CD4-positive, CD25-positive, alpha-beta regulatory T cell (primary cell): Measurements from ENCODE around the gene ORM2. TPM values are rescaled to one million over a fixed set of nuclear protein-coding genes. Genes with fewer than 3 reads are reported as not detected.
A peak's percentile ranks its signal among the peaks of the same experiment; 100 is the strongest.

Experiments
- ATAC-seq, 2 donors: fragments of 150-1000 bp; cut with Tn5 transposase; one replicate each; pipeline ENCODE4 v1.10.0; 2021; ENCODE audit warnings: low read depth in 2 of 2, moderate number of reproducible peaks in 2 of 2, moderate library complexity in 1 of 2
- DNase-seq, 3 donors: peaks; one replicate each; pipeline versions ENCODE4 v3.0.0 to v3.0.0-alpha.2; 2012 to 2022; ENCODE audit warnings: mixed read lengths in 1 of 3
- H3K27ac ChIP-seq: one replicate; pipeline ENCODE4 v1.7.0; 2013; ENCODE audit warnings: mild to moderate bottlenecking, low read length; ENCODE audit not compliant: insufficient read depth, poor library complexity, severe bottlenecking
- H3K27me3 ChIP-seq: one replicate; pipeline ENCODE4 v1.7.0; 2013; ENCODE audit warnings: low read length; ENCODE audit not compliant: control insufficient read depth, insufficient read depth
- H3K36me3 ChIP-seq: one replicate; pipeline ENCODE4 v1.7.0; 2013; ENCODE audit warnings: mild to moderate bottlenecking, low read length, moderate library complexity; ENCODE audit not compliant: control insufficient read depth, insufficient read depth
- H3K4me1 ChIP-seq: 2 replicates; pipeline ENCODE4 v1.7.0; 2013; ENCODE audit warnings: mild to moderate bottlenecking, low read length; ENCODE audit not compliant: insufficient read depth, control insufficient read depth, poor library complexity, severe bottlenecking
- H3K4me3 ChIP-seq: one replicate; pipeline ENCODE4 v1.7.0; 2013; ENCODE audit warnings: low read depth, mild to moderate bottlenecking, low read length, moderate library complexity
- H3K9me3 ChIP-seq, 2 experiments: 1 replicate in 1 of 2; 2 replicates in 1 of 2; pipeline ENCODE4 v1.7.0; 2013; ENCODE audit warnings: low read length in 2 of 2, mild to moderate bottlenecking in 1 of 2, moderate library complexity in 1 of 2; ENCODE audit not compliant: control insufficient read depth in 2 of 2
- H3K27ac Mint-ChIP-seq, 3 donors: one replicate each; pipeline ENCODE4 v1.8.0; 2020 to 2022; ENCODE audit warnings: mild to moderate bottlenecking in 3 of 3, mixed read lengths in 3 of 3, moderate library complexity in 2 of 3
- H3K27me3 Mint-ChIP-seq: one replicate; pipeline ENCODE4 v1.8.0; 2022; ENCODE audit warnings: mild to moderate bottlenecking, mixed read lengths
- H3K36me3 Mint-ChIP-seq: one replicate; pipeline ENCODE4 v1.8.0; 2020; ENCODE audit warnings: mixed read lengths
- H3K4me1 Mint-ChIP-seq, 4 donors: one replicate each; pipeline ENCODE4 v1.8.0; 2020 to 2022; ENCODE audit warnings: mixed read lengths in 4 of 4, mild to moderate bottlenecking in 1 of 4
- H3K4me3 Mint-ChIP-seq, 4 donors: one replicate each; pipeline ENCODE4 v1.8.0; 2020 to 2022; ENCODE audit warnings: mild to moderate bottlenecking in 4 of 4, mixed read lengths in 4 of 4, moderate library complexity in 3 of 4
- H3K9me3 Mint-ChIP-seq, 7 donors: one replicate each; pipeline ENCODE4 v1.8.0; 2020 to 2022; ENCODE audit warnings: mixed read lengths in 7 of 7, mild to moderate bottlenecking in 3 of 7, moderate library complexity in 2 of 7
- polyA plus RNA-seq, 4 donors: library from polyadenylated mRNA; unstranded; fragments of 300-500 nt; fragmentation: Illumina TruSeq; gene quantifications; one replicate each; pipeline ENCODE4 v1.2.3, GENCODE V29; 2021
- total RNA-seq: library from RNA; stranded (reverse); gene quantifications from one replicate; pipeline ENCODE4 v1.2.3, GENCODE V29; 2022

The ORM2 gene
- total and polyA plus RNA-seq, 5 donors from 2014 or later: not detected

- Mint-ChIP-seq H3K9me3 (peaks cover 0 to 5% (median 3%) of the 10 kb centered on the region in 7 donors), H3K27me3 (peaks cover 11% of the 10 kb centered on the region), H3K27ac (no peak overlapping the region), H3K4me3 (no peak overlapping the region), H3K4me1 (peaks cover 0 to 4% (median 0%) of the 10 kb centered on the region in 4 donors), H3K36me3 (no peaks in the 10 kb centered on the region)
- Histone ChIP-seq H3K27me3 (no peaks in the 10 kb centered on the region), H3K4me3 (no peak overlapping the region), H3K4me1 (no peaks in the 10 kb centered on the region), H3K27ac (no peak overlapping the region), H3K9me3 (peaks cover 5 to 7% of the 10 kb centered on the region in 2 experiments), H3K36me3 (no peaks in the 10 kb centered on the region)
- no peak for ATAC-seq
- DNase-seq: no peak
Measured at GRCh38 chr9:114289571-114290481, 39.8 kb upstream of the ORM2 start.

GRCh38 chr9:114290561-114290986 lies 39.1 kb upstream of the ORM2 start:
- Mint-ChIP-seq H3K4me1 (peaks cover 0 to 4% (median 0%) of the 10 kb centered on the region in 4 donors), H3K36me3 (no peaks in the 10 kb centered on the region), H3K9me3 (peaks cover 2 to 11% (median 6%) of the 10 kb centered on the region in 7 donors), H3K27me3 (peaks cover 11% of the 10 kb centered on the region), H3K4me3 (no peak overlapping the region), H3K27ac (no peak overlapping the region)
- Histone ChIP-seq H3K4me1 (no peaks in the 10 kb centered on the region), H3K36me3 (no peaks in the 10 kb centered on the region), H3K27me3 (no peaks in the 10 kb centered on the region), H3K9me3 (peaks cover 10 to 14% of the 10 kb centered on the region in 2 experiments), H3K27ac (no peak overlapping the region), H3K4me3 (no peak overlapping the region)
- ATAC-seq (no peak), DNase-seq (no peak)

- H3K4me1 Mint-ChIP-seq: peaks cover 0 to 4% (median 0%) of the 10 kb centered on the region in 4 donors
- DNase-seq (peak; percentile 51 to 53 (median 52)), ATAC-seq (peak in 1 of 2 donors; percentile 43)
- Histone ChIP-seq H3K4me1 (no peaks in the 10 kb centered on the region), H3K27me3 (no peaks in the 10 kb centered on the region), H3K4me3 (no peak overlapping the region), H3K36me3 (no peaks in the 10 kb centered on the region), H3K9me3 (peaks cover 10 to 16% of the 10 kb centered on the region in 2 experiments), H3K27ac (no peak overlapping the region)
- H3K27ac Mint-ChIP-seq: peak overlapping the region in 1 of 3 donors; percentile 2
- H3K9me3 Mint-ChIP-seq: peaks cover 2 to 15% (median 6%) of the 10 kb centered on the region in 7 donors
- H3K36me3 Mint-ChIP-seq: no peaks in the 10 kb centered on the region
- no peak overlapping the region for H3K4me3 Mint-ChIP-seq
- peaks cover 11% of the 10 kb centered on the region for H3K27me3 Mint-ChIP-seq
Measured at GRCh38 chr9:114291064-114291474, 38.6 kb upstream of the ORM2 start.

GRCh38 chr9:114291886-114292590 lies 37.6 kb upstream of the ORM2 start:
- H3K4me3 ChIP-seq: no peak overlapping the region
- DNase-seq (no peak), ATAC-seq (no peak)
- H3K4me1 ChIP-seq: no peaks in the 10 kb centered on the region
- H3K27me3 Mint-ChIP-seq: peaks cover 11% of the 10 kb centered on the region
- peaks cover 0 to 4% (median 0%) of the 10 kb centered on the region in 4 donors for H3K4me1 Mint-ChIP-seq
- H3K4me3 Mint-ChIP-seq: no peak overlapping the region
- peaks cover 2 to 16% (median 6%) of the 10 kb centered on the region in 7 donors for H3K9me3 Mint-ChIP-seq
- no peak overlapping the region for H3K27ac Mint-ChIP-seq
- no peaks in the 10 kb centered on the region for H3K27me3 ChIP-seq
- no peaks in the 10 kb centered on the region for H3K36me3 Mint-ChIP-seq
- H3K9me3 ChIP-seq: peaks cover 10 to 21% of the 10 kb centered on the region in 2 experiments
- no peak overlapping the region for H3K27ac ChIP-seq
- H3K36me3 ChIP-seq: no peaks in the 10 kb centered on the region

- H3K36me3 ChIP-seq: no peaks in the 10 kb centered on the region
- H3K4me1 Mint-ChIP-seq: peaks cover 0 to 4% (median 0%) of the 10 kb centered on the region in 4 donors
- no peaks in the 10 kb centered on the region for H3K4me1 ChIP-seq
Measured at GRCh38 chr9:114294664-114295063, 35.0 kb upstream of the ORM2 start.

GRCh38 chr9:114296338-114296737 lies 33.3 kb upstream of the ORM2 start:
- ATAC-seq (no peak), DNase-seq (no peak)
- Mint-ChIP-seq H3K27ac (no peak overlapping the region), H3K4me1 (no peaks in the 10 kb centered on the region), H3K36me3 (no peaks in the 10 kb centered on the region), H3K9me3 (peaks cover 2 to 16% (median 7%) of the 10 kb centered on the region in 7 donors), H3K27me3 (peaks cover 23% of the 10 kb centered on the region), H3K4me3 (no peak overlapping the region)
- Histone ChIP-seq H3K36me3 (no peaks in the 10 kb centered on the region), H3K27me3 (no peaks in the 10 kb centered on the region), H3K9me3 (peaks cover 10 to 21% of the 10 kb centered on the region in 2 experiments), H3K4me3 (no peak overlapping the region), H3K27ac (no peak overlapping the region), H3K4me1 (no peaks in the 10 kb centered on the region)

More at GRCh38 chr9:114294664-114295063, 35.0 kb upstream of the ORM2 start:
- ATAC-seq (no peak), DNase-seq (no peak)
- H3K9me3 Mint-ChIP-seq: peaks cover 2 to 16% (median 6%) of the 10 kb centered on the region in 7 donors
- no peak overlapping the region for H3K27ac ChIP-seq
- no peak overlapping the region for H3K4me3 ChIP-seq
- no peak overlapping the region for H3K27ac Mint-ChIP-seq
- H3K27me3 ChIP-seq: no peaks in the 10 kb centered on the region
- peaks cover 10 to 21% of the 10 kb centered on the region in 2 experiments for H3K9me3 ChIP-seq
- H3K4me3 Mint-ChIP-seq: no peak overlapping the region
- H3K27me3 Mint-ChIP-seq: peaks cover 27% of the 10 kb centered on the region
- no peaks in the 10 kb centered on the region for H3K36me3 Mint-ChIP-seq

- ATAC-seq: no peak
- Mint-ChIP-seq H3K27ac (no peak overlapping the region), H3K27me3 (peaks cover 19% of the 10 kb centered on the region), H3K9me3 (peaks cover 2 to 15% (median 6%) of the 10 kb centered on the region in 7 donors), H3K4me1 (no peaks in the 10 kb centered on the region), H3K36me3 (no peaks in the 10 kb centered on the region), H3K4me3 (no peak overlapping the region)
- Histone ChIP-seq H3K27me3 (no peaks in the 10 kb centered on the region), H3K4me1 (no peaks in the 10 kb centered on the region), H3K36me3 (no peaks in the 10 kb centered on the region), H3K4me3 (no peak overlapping the region), H3K27ac (no peak overlapping the region), H3K9me3 (peaks cover 8 to 17% of the 10 kb centered on the region in 2 experiments)
- no peak for DNase-seq
Measured at GRCh38 chr9:114299286-114300152, 30.1 kb upstream of the ORM2 start.
